Heart left ventricle (tissue), 13 donors: ENCODE data around the gene STON2.

ENCODE experiments used
- CTCF ChIP-seq, 12 donors: fragments of 200-600 bp; sonication (generic) in 4 of 12; IDR thresholded peaks; one replicate each; pipeline versions ENCODE4 v1.5.0 to v1.8.0; 2018 to 2022; ENCODE audit warnings: antibody characterized with exemption in 12 of 12, mild to moderate bottlenecking in 5 of 12
- POLR2A ChIP-seq, 2 donors: fragments of 450-650 bp; IDR thresholded peaks; one replicate each; pipeline ENCODE4 v1.6.1; 2017; ENCODE audit warnings: antibody characterized with exemption in 2 of 2, mild to moderate bottlenecking in 2 of 2, moderate library complexity in 2 of 2
- donor health status: ischemic (EF 13 %, LVEDD 7.1; RV severe dilation, severe dysfunction).
- donor health status: DM: no; HTN: yes; CAD: no.
- donor health status: DM: no; HTN: no; CAD: no.
- donor health status: ischemic (EF 25% LVEDD 6.9; RV normal size, moderate dysfunction).
- donor health status: ischemic (EF 25% LVEDD 5.7; RV mildly dilated, moderate dysfunction).
- donor health status: ischemic (EF 35%, LVEDD 5.7; RV mildly dilated, moderate dysfunction).
- donor health status: nonischemic (EF 11% LVEDD 7.7; RV severe dilation, severe dysfunction).
- donor health status: DM: yes; HTN: yes; CAD: no.
- donor health status: PGD.
- donor health status: ischemic (EF 29% LVEDD 5.4; RV normal size, mild dysfunction).
- donor health status: nonischemic (EF 23%, LVEDD 6.1; RV moderate dilation, normal function).

DNA sequence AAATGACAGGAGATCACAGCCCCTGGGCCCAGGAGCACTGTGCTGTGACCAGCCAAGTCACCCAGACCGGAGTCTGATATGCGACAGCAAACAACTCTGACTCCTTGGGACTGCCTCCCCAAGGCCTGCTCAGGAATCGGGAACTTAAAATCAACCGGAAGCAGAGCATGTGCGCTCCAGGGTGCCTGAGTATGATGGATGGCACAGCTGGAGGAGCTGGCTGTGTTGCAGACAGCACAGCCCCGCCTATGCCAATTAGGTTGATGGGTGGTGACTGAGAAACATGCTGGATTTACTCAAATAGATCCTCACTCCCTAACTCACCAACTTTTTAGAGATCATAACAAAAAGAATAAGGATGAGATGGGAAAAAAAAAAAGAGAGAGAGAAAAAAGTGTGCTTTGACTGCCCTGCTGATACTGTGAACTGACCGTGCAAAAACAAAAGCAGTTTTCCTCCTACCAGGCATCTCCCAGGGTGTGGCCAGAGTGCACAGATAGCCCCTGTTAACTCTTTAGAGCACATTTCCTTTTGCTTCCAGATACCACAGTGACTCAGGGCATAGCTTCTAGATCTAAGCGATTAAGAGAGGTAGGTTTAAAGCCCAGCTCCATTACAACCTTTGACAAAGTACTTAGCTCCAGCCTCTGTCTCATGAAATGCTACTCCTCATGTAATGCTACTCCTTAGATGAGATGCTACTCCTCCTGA is 27.4 kb upstream of the STON2 start:
- TF ChIP-seq CTCF (IDR thresholded peaks at IDR 0.05): no peak
- TF ChIP-seq POLR2A (IDR thresholded peaks at IDR 0.05): no peak
